Kidney (tissue), 14 donors: ENCODE results near the gene CCDC185. TPM values are rescaled to one million over a fixed set of nuclear protein-coding genes. Genes with fewer than 3 reads are reported as not detected.

Experiments
- DNase-seq, 5 donors: peaks; one replicate each; pipeline ENCODE4 v3.0.0-alpha.2; 2013 to 2020
- FAIRE-seq: peaks from 2 replicates; lab custom pipeline; 2012; peaks lifted over from hg19 to GRCh38; lab: Jason Lieb, UNC
- H3K27ac ChIP-seq, 2 donors: one replicate each; pipeline ENCODE4 v1.7.0; 2013; ENCODE audit warnings: low read depth in 2 of 2, low read length in 2 of 2, inconsistent platforms in 1 of 2
- H3K27me3 ChIP-seq: one replicate; pipeline ENCODE4 v1.7.1; 2013; ENCODE audit warnings: low read length, inconsistent platforms; ENCODE audit not compliant: control insufficient read depth, insufficient read depth
- H3K36me3 ChIP-seq, 3 donors: one replicate each; pipeline versions ENCODE4 v1.7.0 to v1.7.1; 2013; ENCODE audit warnings: low read length in 3 of 3, control low read depth in 1 of 3, inconsistent platforms in 1 of 3; ENCODE audit not compliant: insufficient read depth in 3 of 3, control insufficient read depth in 2 of 3
- H3K4me1 ChIP-seq, 3 donors: one replicate each; pipeline versions ENCODE4 v1.7.0 to v1.7.1; 2013; ENCODE audit warnings: low read length in 3 of 3, inconsistent platforms in 1 of 3, low read depth in 1 of 3; ENCODE audit not compliant: control insufficient read depth in 2 of 3, insufficient read depth in 2 of 3
- H3K4me3 ChIP-seq, 3 donors: one replicate each; pipeline versions ENCODE4 v1.7.0 to v1.8.1; 2013; ENCODE audit warnings: low read length in 3 of 3, control low read depth in 1 of 3, inconsistent platforms in 1 of 3
- H3K9ac ChIP-seq, 3 donors: one replicate each; pipeline versions ENCODE4 v1.7.0 to v1.7.1; 2013; ENCODE audit warnings: low read length in 3 of 3, control low read depth in 1 of 3, inconsistent platforms in 1 of 3
- H3K9me3 ChIP-seq, 3 donors: one replicate each; pipeline versions ENCODE4 v1.7.0 to v1.7.1; 2013; ENCODE audit warnings: low read length in 3 of 3, control low read depth in 1 of 3, inconsistent platforms in 1 of 3; ENCODE audit not compliant: control insufficient read depth in 2 of 3, insufficient read depth in 1 of 3
- CTCF ChIP-seq: IDR thresholded peaks from 3 replicates; pipeline ENCODE4 v1.5.1; 2012; ENCODE audit warnings: mild to moderate bottlenecking, moderate library complexity, borderline replicate concordance; ENCODE audit not compliant: insufficient read depth; ENCODE audit errors: extremely low read depth
- intact Hi-C: fragments of 100-400 bp; cut with DNase I; formaldehyde crosslinking; loops from one replicate; pipeline ENCODE4 v1.11.1; 2022
- polyA plus RNA-seq: library from polyadenylated mRNA; stranded (reverse); fragments of 350-450 nt; fragmentation: Illumina TruSeq; extraction: RNeasy Lipid Tissue Mini Kit (QIAGEN cat#74804); gene quantifications from one replicate; pipeline ENCODE4 v1.2.3, GENCODE V29; 2014; ENCODE audit warnings: low read depth, low replicate concordance; ENCODE audit not compliant: insufficient read depth
- total RNA-seq: library from RNA; stranded (reverse); fragmentation: NEBNext Ultra II Directional; extraction: Animal tissue kit (Norgen Biotek cat#: 25700); gene quantifications from one replicate; pipeline ENCODE4 v1.2.1, GENCODE V29; 2021
- donor health status: control.
- donor health status: control.
- donor health status: control.
- donor health status: control.
- donor health status: control.
- donor health status: DM: yes; HTN: yes; CAD: no.
- donor health status: Normal renal cell carcinoma (clear cell type).

The CCDC185 gene
- total and polyA plus RNA-seq, 2 donors from 2014 or later, result 0.13 TPM; not detected in 1

GRCh38 chr1:223417903-223418663 is 24.9 kb downstream of the CCDC185 start:
- no peaks in the 10 kb centered on the region for H3K9me3 ChIP-seq
- peak overlapping the region; percentile 23 to 27 for H3K27ac ChIP-seq
- intact Hi-C loops, result no loop called here
- FAIRE-seq (no peak), DNase-seq (no peak)
- peaks cover 0 to 9% (median 3%) of the 10 kb centered on the region in 3 donors for H3K4me1 ChIP-seq
- H3K27me3 ChIP-seq, result no peaks in the 10 kb centered on the region
- no peak overlapping the region for H3K9ac ChIP-seq
- no peaks in the 10 kb centered on the region for H3K36me3 ChIP-seq
- TF ChIP-seq CTCF, result no peak
- no peak overlapping the region for H3K4me3 ChIP-seq

- H3K9ac ChIP-seq, result no peak overlapping the region
- FAIRE-seq (no peak), DNase-seq (no peak)
- H3K9me3 ChIP-seq, result no peaks in the 10 kb centered on the region
- H3K27ac ChIP-seq, result no peak overlapping the region
- TF ChIP-seq CTCF, result no peak
- H3K27me3 ChIP-seq, result no peaks in the 10 kb centered on the region
- no peaks in the 10 kb centered on the region for H3K36me3 ChIP-seq
- H3K4me3 ChIP-seq, result no peak overlapping the region
- H3K4me1 ChIP-seq, result peaks cover 0 to 9% (median 3%) of the 10 kb centered on the region in 3 donors
- intact Hi-C loops, result no loop called here
These were observed 25.9 kb downstream of the CCDC185 start for GRCh38 chr1:223419115-223419514.

- Histone ChIP-seq H3K27ac (no peak overlapping the region), H3K4me1 (peaks cover 0 to 9% (median 3%) of the 10 kb centered on the region in 3 donors), H3K9me3 (no peaks in the 10 kb centered on the region), H3K4me3 (no peak overlapping the region), H3K9ac (no peak overlapping the region), H3K36me3 (no peaks in the 10 kb centered on the region), H3K27me3 (no peaks in the 10 kb centered on the region)
- intact Hi-C loops, result no loop called here
- TF ChIP-seq CTCF, result no peak
- FAIRE-seq, result no peak
- no peak for DNase-seq
These were observed 26.3 kb downstream of the CCDC185 start for GRCh38 chr1:223419561-223419960.

GRCh38 chr1:223421025-223421424 is 27.8 kb downstream of the CCDC185 start:
- H3K9me3 ChIP-seq, result no peaks in the 10 kb centered on the region
- H3K36me3 ChIP-seq, result no peaks in the 10 kb centered on the region
- no peak for TF ChIP-seq CTCF
- DNase-seq (no peak), FAIRE-seq (no peak)
- intact Hi-C loops, result no loop called here
- peaks cover 0 to 9% (median 3%) of the 10 kb centered on the region in 3 donors for H3K4me1 ChIP-seq
- H3K9ac ChIP-seq, result no peak overlapping the region
- H3K4me3 ChIP-seq, result no peak overlapping the region
- H3K27me3 ChIP-seq, result no peaks in the 10 kb centered on the region
- H3K27ac ChIP-seq, result no peak overlapping the region
